Measurements from ENCODE around the gene THSD4.

GRCh38 chr15:71515375-71516186, 400.3 kb downstream of the THSD4 start:
- no peak for TF ChIP-seq POLR2A (IDR thresholded peaks at IDR 0.05; ENCODE audit: low read depth, low read length)
- TF ChIP-seq TAF1 (IDR thresholded peaks at IDR 0.05; ENCODE audit: borderline replicate concordance, low read depth, low read length), result no peak
- no peak for TF ChIP-seq POLR2AphosphoS5 (IDR thresholded peaks at IDR 0.05; ENCODE audit: low read depth, low read length)
